22Rv1 (cell line): ENCODE data around the gene PGP.

Experiments used
- CTCF ChIP-seq: fragments of 450-650 bp; IDR thresholded peaks from 2 replicates; pipeline ENCODE4 v1.5.1; 2017; ENCODE audit warnings: mild to moderate bottlenecking
- ZFX ChIP-seq: fragments of 450-650 bp; IDR thresholded peaks from 2 replicates; pipeline ENCODE4 v1.6.1; 2017; ENCODE audit warnings: antibody characterized with exemption, borderline replicate concordance

- no peak for TF ChIP-seq CTCF
- TF ChIP-seq ZFX = no peak
These were observed 12.3 kb upstream of the PGP start for GRCh38 chr16:2226918-2227317.
